ENCODE measurements around the gene ALDH3B1. TPM values are rescaled to one million over a fixed set of nuclear protein-coding genes. Genes with fewer than 3 reads are reported as not detected.
A peak's percentile ranks its signal among the peaks of the same experiment; 100 is the strongest.

The ALDH3B1 gene
- total RNA-seq, 2 experiments from 2014 or later: not detected

- Mint-ChIP-seq H3K27me3 (no peaks in the 10 kb centered on the region), H3K27ac (no peak overlapping the region), H3K9me3 (ENCODE audit: low read depth) (no peaks in the 10 kb centered on the region), H3K4me3 (no peak overlapping the region), H3K36me3 (ENCODE audit: low read depth) (peaks cover 20% of the 10 kb centered on the region), H3K4me1 (peaks cover 2% of the 10 kb centered on the region)
- DNase-seq (no peak), ATAC-seq (no peak)
- POLR2A ChIA-PET: no interaction called here
- intact Hi-C loops (cut with DNase I, micrococcal nuclease): no loop called here
- CTCF ChIA-PET: no interaction called here
Observed at GRCh38 chr11:68052137-68052873, 42.2 kb downstream of the ALDH3B1 start.

GRCh38 chr11:68053117-68053516 is 43.0 kb downstream of the ALDH3B1 start:
- peaks cover 17% of the 10 kb centered on the region for H3K36me3 Mint-ChIP-seq (ENCODE audit: low read depth)
- H3K27ac Mint-ChIP-seq: peak overlapping the region; percentile 31
- H3K27me3 Mint-ChIP-seq: no peaks in the 10 kb centered on the region
- POLR2A ChIA-PET: no interaction called here
- no peak for ATAC-seq
- peaks cover 2% of the 10 kb centered on the region for H3K4me1 Mint-ChIP-seq
- no peaks in the 10 kb centered on the region for H3K9me3 Mint-ChIP-seq (ENCODE audit: low read depth)
- CTCF ChIA-PET: no interaction called here
- DNase-seq: no peak
- intact Hi-C loops (cut with DNase I, micrococcal nuclease): no loop called here
- no peak overlapping the region for H3K4me3 Mint-ChIP-seq

GRCh38 chr11:68053981-68054812 is 44.1 kb downstream of the ALDH3B1 start:
- H3K4me1 Mint-ChIP-seq: peaks cover 2% of the 10 kb centered on the region
- intact Hi-C loops (cut with DNase I, micrococcal nuclease): loop anchor here in 1 of 2 experiments (2.0 kb wide), 1 partner anchor 15 kb away; the partner anchor contains the start of gene TCIRG1
- DNase-seq (no peak), ATAC-seq (no peak)
- H3K4me3 Mint-ChIP-seq: no peak overlapping the region
- ChIA-PET POLR2A (no interaction called here), CTCF (interaction anchor here (1.1 kb wide), 1 partner anchor 43 kb away, joined by 3 read pairs; no protein-coding TSS in a partner anchor)
- H3K27me3 Mint-ChIP-seq: no peaks in the 10 kb centered on the region
- H3K36me3 Mint-ChIP-seq (ENCODE audit: low read depth): peaks cover 17% of the 10 kb centered on the region
- peak overlapping the region; percentile 55 for H3K27ac Mint-ChIP-seq
- H3K9me3 Mint-ChIP-seq (ENCODE audit: low read depth): no peaks in the 10 kb centered on the region

- ChIA-PET POLR2A (interaction anchor here (0.6 kb wide), 1 partner anchor 494 kb away, joined by 3 read pairs; no protein-coding TSS in a partner anchor), CTCF (no interaction called here)
- Mint-ChIP-seq H3K4me3 (no peak overlapping the region), H3K27me3 (no peaks in the 10 kb centered on the region), H3K4me1 (peaks cover 2% of the 10 kb centered on the region), H3K36me3 (ENCODE audit: low read depth) (peaks cover 9% of the 10 kb centered on the region), H3K9me3 (ENCODE audit: low read depth) (no peaks in the 10 kb centered on the region), H3K27ac (no peak overlapping the region)
- intact Hi-C loops (cut with DNase I, micrococcal nuclease): no loop called here
- no peak for ATAC-seq
- DNase-seq: no peak
Observed at GRCh38 chr11:68056317-68057285, 46.5 kb downstream of the ALDH3B1 start.

GRCh38 chr11:68057807-68058206 is 47.7 kb downstream of the ALDH3B1 start:
- intact Hi-C loops (cut with DNase I, micrococcal nuclease): no loop called here
- ATAC-seq (no peak), DNase-seq (no peak)
- Mint-ChIP-seq H3K27ac (peak overlapping the region; percentile 13), H3K9me3 (ENCODE audit: low read depth) (no peaks in the 10 kb centered on the region), H3K4me1 (peaks cover 2% of the 10 kb centered on the region), H3K4me3 (no peak overlapping the region), H3K36me3 (ENCODE audit: low read depth) (peaks cover 3% of the 10 kb centered on the region), H3K27me3 (no peaks in the 10 kb centered on the region)
- POLR2A ChIA-PET: no interaction called here
- CTCF ChIA-PET: no interaction called here

GRCh38 chr11:68061508-68061907 is 51.4 kb downstream of the ALDH3B1 start:
- intact Hi-C loops (cut with DNase I, micrococcal nuclease): no loop called here
- ChIA-PET CTCF (no interaction called here), POLR2A (no interaction called here)
- Mint-ChIP-seq H3K27me3 (no peaks in the 10 kb centered on the region), H3K27ac (no peak overlapping the region), H3K4me1 (no peaks in the 10 kb centered on the region), H3K9me3 (ENCODE audit: low read depth) (no peaks in the 10 kb centered on the region), H3K36me3 (ENCODE audit: low read depth) (peaks cover 3% of the 10 kb centered on the region), H3K4me3 (no peak overlapping the region)
- DNase-seq (no peak), ATAC-seq (no peak)

- DNase-seq: no peak
- Mint-ChIP-seq H3K27ac (no peak overlapping the region), H3K36me3 (ENCODE audit: low read depth) (peaks cover 13% of the 10 kb centered on the region), H3K4me1 (no peaks in the 10 kb centered on the region), H3K9me3 (ENCODE audit: low read depth) (no peaks in the 10 kb centered on the region), H3K4me3 (no peak overlapping the region), H3K27me3 (no peaks in the 10 kb centered on the region)
- ChIA-PET CTCF (no interaction called here), POLR2A (no interaction called here)
- no peak for ATAC-seq
- intact Hi-C loops (cut with DNase I, micrococcal nuclease): no loop called here
Observed at GRCh38 chr11:68064926-68065325, 54.8 kb downstream of the ALDH3B1 start.

- ChIA-PET POLR2A (no interaction called here), CTCF (no interaction called here)
- no peaks in the 10 kb centered on the region for H3K9me3 Mint-ChIP-seq (ENCODE audit: low read depth)
- no peaks in the 10 kb centered on the region for H3K27me3 Mint-ChIP-seq
- peaks cover 13% of the 10 kb centered on the region for H3K36me3 Mint-ChIP-seq (ENCODE audit: low read depth)
- no peak overlapping the region for H3K4me3 Mint-ChIP-seq
- ATAC-seq: no peak
- DNase-seq: no peak
- intact Hi-C loops (cut with DNase I, micrococcal nuclease): no loop called here
- H3K4me1 Mint-ChIP-seq: no peaks in the 10 kb centered on the region
- H3K27ac Mint-ChIP-seq: no peak overlapping the region
Observed at GRCh38 chr11:68065841-68066240, 55.7 kb downstream of the ALDH3B1 start.

- Mint-ChIP-seq H3K27me3 (no peaks in the 10 kb centered on the region), H3K9me3 (ENCODE audit: low read depth) (no peaks in the 10 kb centered on the region), H3K36me3 (ENCODE audit: low read depth) (peaks cover 13% of the 10 kb centered on the region), H3K27ac (no peak overlapping the region), H3K4me1 (no peaks in the 10 kb centered on the region), H3K4me3 (no peak overlapping the region)
- DNase-seq (no peak), ATAC-seq (no peak)
- intact Hi-C loops (cut with DNase I, micrococcal nuclease): no loop called here
- ChIA-PET CTCF (no interaction called here), POLR2A (no interaction called here)
Observed at GRCh38 chr11:68066742-68067141, 56.6 kb downstream of the ALDH3B1 start.

- ChIA-PET CTCF (no interaction called here), POLR2A (no interaction called here)
- H3K9me3 Mint-ChIP-seq (ENCODE audit: low read depth): no peaks in the 10 kb centered on the region
- no peak overlapping the region for H3K4me3 Mint-ChIP-seq
- peaks cover 13% of the 10 kb centered on the region for H3K36me3 Mint-ChIP-seq (ENCODE audit: low read depth)
- ATAC-seq (no peak), DNase-seq (no peak)
- H3K27me3 Mint-ChIP-seq: no peaks in the 10 kb centered on the region
- intact Hi-C loops (cut with DNase I, micrococcal nuclease): no loop called here
- H3K4me1 Mint-ChIP-seq: no peaks in the 10 kb centered on the region
- H3K27ac Mint-ChIP-seq: no peak overlapping the region
Observed at GRCh38 chr11:68067991-68068390, 57.9 kb downstream of the ALDH3B1 start.

- Mint-ChIP-seq H3K27me3 (no peaks in the 10 kb centered on the region), H3K4me3 (no peak overlapping the region), H3K27ac (no peak overlapping the region), H3K9me3 (ENCODE audit: low read depth) (no peaks in the 10 kb centered on the region), H3K4me1 (no peaks in the 10 kb centered on the region), H3K36me3 (ENCODE audit: low read depth) (peaks cover 10% of the 10 kb centered on the region)
- POLR2A ChIA-PET: no interaction called here
- DNase-seq (no peak), ATAC-seq (no peak)
- intact Hi-C loops (cut with DNase I, micrococcal nuclease): no loop called here
- CTCF ChIA-PET: no interaction called here
Observed at GRCh38 chr11:68071281-68072048, 61.3 kb downstream of the ALDH3B1 start.

Measured in activated CD4-positive, alpha-beta T cell treated with anti-CD3 and anti-CD28 coated beads for 36 hours (primary cell).